H9 (cell line): ENCODE results near the gene SEMA4C. TPM values are rescaled to one million over a fixed set of nuclear protein-coding genes. Genes with fewer than 3 reads are reported as not detected.

Source experiments
- DNase-seq: peaks from one replicate; pipeline ENCODE4 v3.0.0-alpha.2; 2017
- H2AFZ ChIP-seq: one replicate; pipeline ENCODE4 v1.6.1; 2013; ENCODE audit warnings: mild to moderate bottlenecking, low read length, control low read depth, moderate library complexity
- H2AK5ac ChIP-seq: 2 replicates; pipeline ENCODE4 v1.6.1; 2013; ENCODE audit warnings: low read length, control low read depth, mixed read lengths; ENCODE audit not compliant: insufficient read length
- H2BK120ac ChIP-seq: one replicate; pipeline ENCODE4 v1.6.1; 2013; ENCODE audit warnings: low read depth, mild to moderate bottlenecking, low read length, control low read depth, inconsistent platforms; ENCODE audit not compliant: poor library complexity, severe bottlenecking
- H2BK12ac ChIP-seq: 2 replicates; pipeline ENCODE4 v1.6.1; 2013; ENCODE audit warnings: low read length, control low read depth, mixed read lengths, low read depth; ENCODE audit not compliant: insufficient read length
- H2BK15ac ChIP-seq: 2 replicates; pipeline ENCODE4 v1.6.1; 2013; ENCODE audit warnings: low read depth, low read length, control low read depth
- H2BK20ac ChIP-seq: one replicate; pipeline ENCODE4 v1.6.1; 2013; ENCODE audit warnings: low read depth, mild to moderate bottlenecking, low read length, control low read depth, inconsistent platforms; ENCODE audit not compliant: poor library complexity, severe bottlenecking
- H2BK5ac ChIP-seq: 2 replicates; pipeline ENCODE4 v1.6.1; 2013; ENCODE audit warnings: low read length, control low read depth, mixed read lengths; ENCODE audit not compliant: insufficient read length
- H3K14ac ChIP-seq: 2 replicates; pipeline ENCODE4 v1.6.1; 2013; ENCODE audit warnings: low read length, control low read depth; ENCODE audit not compliant: insufficient read depth
- H3K18ac ChIP-seq: 2 replicates; pipeline ENCODE4 v1.6.1; 2013; ENCODE audit warnings: low read depth, mild to moderate bottlenecking, mixed read lengths, low read length, control low read depth; ENCODE audit not compliant: insufficient read length
- H3K23ac ChIP-seq: 2 replicates; pipeline ENCODE4 v1.6.1; 2013; ENCODE audit warnings: low read length, control low read depth, mixed read lengths, low read depth; ENCODE audit not compliant: insufficient read length
- H3K23me2 ChIP-seq: 2 replicates; pipeline ENCODE4 v1.6.1; 2013; ENCODE audit warnings: low read depth, mild to moderate bottlenecking, mixed read lengths, low read length, control low read depth; ENCODE audit not compliant: insufficient read length, poor library complexity, severe bottlenecking
- H3K27ac ChIP-seq: 2 replicates; pipeline ENCODE4 v1.5.1; 2013; ENCODE audit warnings: low read length, control low read depth, mixed read lengths, low read depth; ENCODE audit not compliant: insufficient read length
- H3K27me3 ChIP-seq: 2 replicates; pipeline ENCODE4 v1.6.1; 2013; ENCODE audit warnings: low read length, control low read depth, inconsistent platforms; ENCODE audit not compliant: insufficient read depth
- H3K4ac ChIP-seq: 2 replicates; pipeline ENCODE4 v1.6.1; 2013; ENCODE audit warnings: low read depth, mild to moderate bottlenecking, control low read depth, inconsistent platforms, low read length, moderate library complexity
- H3K4me1 ChIP-seq: 2 replicates; pipeline ENCODE4 v1.6.1; 2013; ENCODE audit warnings: low read length, control low read depth, inconsistent platforms; ENCODE audit not compliant: insufficient read depth
- H3K4me2 ChIP-seq: 2 replicates; pipeline ENCODE4 v1.6.1; 2013; ENCODE audit warnings: low read length, control low read depth, mixed read lengths; ENCODE audit not compliant: insufficient read length, insufficient read depth
- H3K56ac ChIP-seq: 2 replicates; pipeline ENCODE4 v1.6.1; 2013; ENCODE audit warnings: low read depth, mild to moderate bottlenecking, mixed read lengths, low read length, control low read depth; ENCODE audit not compliant: insufficient read length
- H3K79me1 ChIP-seq: 2 replicates; pipeline ENCODE4 v1.6.1; 2013; ENCODE audit warnings: low read depth, mild to moderate bottlenecking, moderate library complexity, low read length, control low read depth, inconsistent platforms; ENCODE audit not compliant: insufficient read depth, poor library complexity, severe bottlenecking
- H3K79me2 ChIP-seq: 2 replicates; pipeline ENCODE4 v1.6.1; 2013; ENCODE audit warnings: low read length, control low read depth, inconsistent platforms; ENCODE audit not compliant: insufficient read depth
- H3K9ac ChIP-seq: 2 replicates; pipeline ENCODE4 v1.6.1; 2013; ENCODE audit warnings: low read length, control low read depth, mixed read lengths; ENCODE audit not compliant: insufficient read length; ENCODE audit errors: extremely low read depth
- H3K9me3 ChIP-seq: one replicate; pipeline ENCODE4 v1.6.1; 2013; ENCODE audit warnings: low read depth, low read length, inconsistent platforms; ENCODE audit not compliant: control insufficient read depth
- H3T11ph ChIP-seq: one replicate; pipeline ENCODE4 v1.6.1; 2013; ENCODE audit warnings: mild to moderate bottlenecking, low read length, control low read depth, inconsistent platforms
- H4K20me1 ChIP-seq: one replicate; pipeline ENCODE4 v1.6.1; 2013; ENCODE audit not compliant: control insufficient read depth, insufficient read length, insufficient read depth
- H4K5ac ChIP-seq: 2 replicates; pipeline ENCODE4 v1.6.1; 2013; ENCODE audit warnings: low read depth, mild to moderate bottlenecking, mixed read lengths, low read length, control low read depth; ENCODE audit not compliant: insufficient read length
- H4K8ac ChIP-seq: replicated peaks from 2 replicates; pipeline ENCODE4 v1.6.1; 2013; ENCODE audit warnings: low read length, control low read depth, mixed read lengths, low read depth; ENCODE audit not compliant: insufficient read length
- H4K91ac ChIP-seq: 2 replicates; pipeline ENCODE4 v1.6.1; 2013; ENCODE audit warnings: low read depth, mild to moderate bottlenecking, moderate library complexity, mixed read lengths, low read length, control low read depth; ENCODE audit not compliant: insufficient read length
- H3K27ac Mint-ChIP-seq, 3 experiments: 2 replicates in 2 of 3; 3 replicates in 1 of 3; pipeline ENCODE4 v1.8.0; 2020 to 2021; ENCODE audit warnings: mixed read lengths in 3 of 3, mild to moderate bottlenecking in 1 of 3, moderate library complexity in 1 of 3
- H3K27me3 Mint-ChIP-seq: 2 replicates; pipeline ENCODE4 v1.8.0; 2021; ENCODE audit warnings: low read depth, mild to moderate bottlenecking, moderate library complexity, mixed read lengths
- H3K36me3 Mint-ChIP-seq, 3 experiments: 2 replicates in 2 of 3; 3 replicates in 1 of 3; pipeline ENCODE4 v1.8.0; 2020 to 2021; ENCODE audit warnings: low read depth in 3 of 3, mixed read lengths in 3 of 3; ENCODE audit not compliant: insufficient read depth in 1 of 3
- H3K4me1 Mint-ChIP-seq, 2 experiments: 2 replicates each; pipeline ENCODE4 v1.8.0; 2020; ENCODE audit warnings: mixed read lengths in 2 of 2
- H3K4me3 Mint-ChIP-seq, 2 experiments: 2 replicates in 1 of 2; 3 replicates in 1 of 2; pipeline ENCODE4 v1.8.0; 2020 to 2021; ENCODE audit warnings: mild to moderate bottlenecking in 2 of 2, mixed read lengths in 2 of 2, moderate library complexity in 1 of 2
- H3K9me3 Mint-ChIP-seq, 2 experiments: 2 replicates in 1 of 2; 3 replicates in 1 of 2; pipeline ENCODE4 v1.8.0; 2020; ENCODE audit warnings: mild to moderate bottlenecking in 2 of 2, mixed read lengths in 2 of 2, moderate library complexity in 1 of 2
- WGBS: extraction: QIAGEN DNeasy Blood & Tissue Kit; methylation state at CpG from one replicate; pipeline ENCODE4 v1.1.7; 2013; ENCODE audit warnings: missing lambda C conversion rate, low lambda C conversion rate, mixed read lengths; ENCODE audit not compliant: insufficient read length; ENCODE audit errors: extremely low coverage; 5-methylcytosine and 5-hydroxymethylcytosine counted together
- total RNA-seq: library from RNA; stranded (reverse); gene quantifications from 2 replicates; pipeline ENCODE4 v1.2.1, GENCODE V29; 2021
- TF ChIP-seq, protein P1 (sequence below): fragments of 200-600 bp; sonication (generic); conservative IDR thresholded peaks from 3 replicates; pipeline ENCODE4 v1.8.0; 2021; ENCODE audit warnings: antibody characterized with exemption, mild to moderate bottlenecking

The SEMA4C gene
- total RNA-seq, 1 experiment from 2014 or later: 81.6 TPM

GRCh38 chr2:96811917-96812316, 58.0 kb downstream of the SEMA4C start:
- Histone ChIP-seq H3K79me2 (no peaks in the 10 kb centered on the region), H4K8ac (no peak overlapping the region), H4K91ac (no peak overlapping the region), H3K56ac (no peak overlapping the region), H3K18ac (no peak overlapping the region), H3K4me2 (no peak overlapping the region), H3K79me1 (no peaks in the 10 kb centered on the region), H2BK20ac (no peak overlapping the region), H2BK120ac (no peak overlapping the region), H3K23ac (no peak overlapping the region), H4K5ac (no peak overlapping the region), H3K27ac (no peak overlapping the region), H3K4me1 (no peaks in the 10 kb centered on the region), H2BK15ac (no peak overlapping the region), H3K14ac (no peak overlapping the region), H2AK5ac (no peak overlapping the region), H4K20me1 (no peaks in the 10 kb centered on the region), H3T11ph (no peak overlapping the region), H3K23me2 (peaks cover 4% of the 10 kb centered on the region), H3K4ac (no peak overlapping the region), H2BK5ac (no peak overlapping the region), H2AFZ (no peak overlapping the region), H3K9me3 (no peaks in the 10 kb centered on the region), H3K9ac (no peak overlapping the region), H2BK12ac (no peak overlapping the region), H3K27me3 (no peaks in the 10 kb centered on the region)
- H3K36me3 Mint-ChIP-seq: peaks cover 3 to 7% (median 4%) of the 10 kb centered on the region in 3 experiments; a peak in 5 of 7 replicates
- H3K4me1 Mint-ChIP-seq: peaks cover 6 to 7% of the 10 kb centered on the region in 2 experiments
- H3K27me3 Mint-ChIP-seq: no peaks in the 10 kb centered on the region; the same call in 1 of the 2 replicates
- H3K27ac Mint-ChIP-seq: no peak overlapping the region
- TF ChIP-seq, protein P1, sequence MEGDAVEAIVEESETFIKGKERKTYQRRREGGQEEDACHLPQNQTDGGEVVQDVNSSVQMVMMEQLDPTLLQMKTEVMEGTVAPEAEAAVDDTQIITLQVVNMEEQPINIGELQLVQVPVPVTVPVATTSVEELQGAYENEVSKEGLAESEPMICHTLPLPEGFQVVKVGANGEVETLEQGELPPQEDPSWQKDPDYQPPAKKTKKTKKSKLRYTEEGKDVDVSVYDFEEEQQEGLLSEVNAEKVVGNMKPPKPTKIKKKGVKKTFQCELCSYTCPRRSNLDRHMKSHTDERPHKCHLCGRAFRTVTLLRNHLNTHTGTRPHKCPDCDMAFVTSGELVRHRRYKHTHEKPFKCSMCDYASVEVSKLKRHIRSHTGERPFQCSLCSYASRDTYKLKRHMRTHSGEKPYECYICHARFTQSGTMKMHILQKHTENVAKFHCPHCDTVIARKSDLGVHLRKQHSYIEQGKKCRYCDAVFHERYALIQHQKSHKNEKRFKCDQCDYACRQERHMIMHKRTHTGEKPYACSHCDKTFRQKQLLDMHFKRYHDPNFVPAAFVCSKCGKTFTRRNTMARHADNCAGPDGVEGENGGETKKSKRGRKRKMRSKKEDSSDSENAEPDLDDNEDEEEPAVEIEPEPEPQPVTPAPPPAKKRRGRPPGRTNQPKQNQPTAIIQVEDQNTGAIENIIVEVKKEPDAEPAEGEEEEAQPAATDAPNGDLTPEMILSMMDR: no peak
- WGBS: no CpG with 5 or more reads among the region's 3 CpGs
- DNase-seq: no peak
- no peak overlapping the region for H3K4me3 Mint-ChIP-seq
- H3K9me3 Mint-ChIP-seq: no peaks in the 10 kb centered on the region
